ENCODE measurements around the gene XPO6. TPM values are rescaled to one million over a fixed set of nuclear protein-coding genes. Genes with fewer than 3 reads are reported as not detected.

XPO6 gene
- polyA plus RNA-seq, 1 donor from 2014 or later = 104 TPM

DNA sequence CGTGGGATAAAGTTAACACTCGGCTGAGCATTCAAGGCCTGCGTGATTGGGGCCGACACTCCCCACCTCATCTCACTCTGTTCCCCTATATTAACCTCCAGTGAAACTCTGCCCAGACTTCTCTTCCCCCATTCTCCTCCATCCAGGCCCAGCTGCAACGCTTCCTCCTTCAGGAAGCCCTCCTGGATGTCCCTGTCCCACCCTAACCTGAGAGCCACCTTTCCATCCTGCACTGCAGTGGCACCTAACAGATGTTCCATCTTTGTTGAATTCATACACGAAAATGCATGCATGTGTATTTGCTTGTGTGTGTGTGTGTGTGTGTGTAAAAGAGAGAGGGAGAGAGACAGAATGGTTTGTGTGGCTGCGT lies 48.0 kb upstream of the XPO6 start:
- H3F3A ChIP-seq (ENCODE audit: insufficient read depth, low read length, poor library complexity, severe bottlenecking) = no peaks in the 10 kb centered on the region
- TF ChIP-seq EZH2 (IDR thresholded peaks at IDR 0.05; ENCODE audit: borderline replicate concordance, insufficient read depth, low read length, poor library complexity, severe bottlenecking) = no peak
- H3K36me3 ChIP-seq (ENCODE audit: insufficient read depth, low read length) = no peaks in the 10 kb centered on the region
- no peaks in the 10 kb centered on the region for H3K9me3 ChIP-seq (ENCODE audit: low read length)
- no peaks in the 10 kb centered on the region for H3K79me2 ChIP-seq (replicated peaks; ENCODE audit: insufficient read depth, low read length)
- no peak overlapping the region for H3K9ac ChIP-seq (ENCODE audit: low read length)
- no peak overlapping the region for H2AFZ ChIP-seq (ENCODE audit: low read depth, low read length)
- no peak overlapping the region for H3K4me2 ChIP-seq (ENCODE audit: low read length)
- H4K20me1 ChIP-seq (ENCODE audit: insufficient read depth) = no peaks in the 10 kb centered on the region
- H3K27ac ChIP-seq (ENCODE audit: low read length) = no peak overlapping the region
- no peak overlapping the region for H3K4me3 ChIP-seq (ENCODE audit: low read length)
- no peaks in the 10 kb centered on the region for H3K27me3 ChIP-seq (ENCODE audit: insufficient read depth, low read depth, low read length)
- H3K9me2 ChIP-seq (ENCODE audit: insufficient read depth, low read length) = no peaks in the 10 kb centered on the region

DNA sequence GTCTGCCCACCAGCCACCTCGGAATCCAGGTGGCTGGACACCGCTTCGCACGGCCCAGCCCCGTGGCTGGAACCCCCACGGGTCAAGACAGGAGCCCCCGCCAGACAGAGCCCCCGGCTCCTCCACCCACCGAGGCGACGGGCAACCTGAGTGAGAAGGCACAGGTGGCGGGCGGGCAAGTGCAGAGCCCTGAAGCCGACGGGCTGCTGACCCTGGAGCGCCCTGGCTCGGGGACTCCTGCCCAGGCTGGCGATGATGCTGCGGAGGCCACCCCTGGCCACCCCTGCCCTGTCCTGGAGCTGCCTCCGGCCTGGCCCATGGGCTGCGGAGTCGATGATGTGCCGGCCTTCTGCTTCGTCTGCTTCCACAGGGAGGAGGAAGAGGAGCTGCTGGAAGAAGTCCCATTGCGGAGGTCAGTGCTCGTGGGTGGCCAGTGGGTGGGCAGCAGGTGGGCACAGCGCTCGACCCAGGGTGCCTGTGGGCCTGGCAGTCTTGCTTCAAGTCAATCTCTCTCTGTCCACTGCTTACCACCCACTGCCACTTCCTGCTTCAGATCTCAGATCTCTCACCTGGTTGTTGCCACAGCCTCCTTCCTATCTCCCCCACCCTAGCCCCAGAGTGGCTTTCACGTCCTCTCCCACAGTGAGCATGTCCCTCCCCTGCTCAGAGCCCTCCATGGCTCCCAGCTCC lies 47.5 kb upstream of the XPO6 start:
- H3K9me3 ChIP-seq (ENCODE audit: low read length) = no peaks in the 10 kb centered on the region
- no peak for TF ChIP-seq MXI1 (conservative IDR thresholded peaks at IDR 0.05; ENCODE audit: poor library complexity, severe bottlenecking)
- TF ChIP-seq, protein P1, sequence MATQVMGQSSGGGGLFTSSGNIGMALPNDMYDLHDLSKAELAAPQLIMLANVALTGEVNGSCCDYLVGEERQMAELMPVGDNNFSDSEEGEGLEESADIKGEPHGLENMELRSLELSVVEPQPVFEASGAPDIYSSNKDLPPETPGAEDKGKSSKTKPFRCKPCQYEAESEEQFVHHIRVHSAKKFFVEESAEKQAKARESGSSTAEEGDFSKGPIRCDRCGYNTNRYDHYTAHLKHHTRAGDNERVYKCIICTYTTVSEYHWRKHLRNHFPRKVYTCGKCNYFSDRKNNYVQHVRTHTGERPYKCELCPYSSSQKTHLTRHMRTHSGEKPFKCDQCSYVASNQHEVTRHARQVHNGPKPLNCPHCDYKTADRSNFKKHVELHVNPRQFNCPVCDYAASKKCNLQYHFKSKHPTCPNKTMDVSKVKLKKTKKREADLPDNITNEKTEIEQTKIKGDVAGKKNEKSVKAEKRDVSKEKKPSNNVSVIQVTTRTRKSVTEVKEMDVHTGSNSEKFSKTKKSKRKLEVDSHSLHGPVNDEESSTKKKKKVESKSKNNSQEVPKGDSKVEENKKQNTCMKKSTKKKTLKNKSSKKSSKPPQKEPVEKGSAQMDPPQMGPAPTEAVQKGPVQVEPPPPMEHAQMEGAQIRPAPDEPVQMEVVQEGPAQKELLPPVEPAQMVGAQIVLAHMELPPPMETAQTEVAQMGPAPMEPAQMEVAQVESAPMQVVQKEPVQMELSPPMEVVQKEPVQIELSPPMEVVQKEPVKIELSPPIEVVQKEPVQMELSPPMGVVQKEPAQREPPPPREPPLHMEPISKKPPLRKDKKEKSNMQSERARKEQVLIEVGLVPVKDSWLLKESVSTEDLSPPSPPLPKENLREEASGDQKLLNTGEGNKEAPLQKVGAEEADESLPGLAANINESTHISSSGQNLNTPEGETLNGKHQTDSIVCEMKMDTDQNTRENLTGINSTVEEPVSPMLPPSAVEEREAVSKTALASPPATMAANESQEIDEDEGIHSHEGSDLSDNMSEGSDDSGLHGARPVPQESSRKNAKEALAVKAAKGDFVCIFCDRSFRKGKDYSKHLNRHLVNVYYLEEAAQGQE (IDR thresholded peaks at IDR 0.05; ENCODE audit: borderline replicate concordance) = no peak
- no peak for TF ChIP-seq SMC3 (conservative IDR thresholded peaks at IDR 0.05; ENCODE audit: poor library complexity)
- no peak for TF ChIP-seq TAF1 (IDR thresholded peaks at IDR 0.05; ENCODE audit: low read depth)
- TF ChIP-seq EP300 (conservative IDR thresholded peaks at IDR 0.05; ENCODE audit: poor library complexity, severe bottlenecking) = no peak
- TF ChIP-seq, protein P2, sequence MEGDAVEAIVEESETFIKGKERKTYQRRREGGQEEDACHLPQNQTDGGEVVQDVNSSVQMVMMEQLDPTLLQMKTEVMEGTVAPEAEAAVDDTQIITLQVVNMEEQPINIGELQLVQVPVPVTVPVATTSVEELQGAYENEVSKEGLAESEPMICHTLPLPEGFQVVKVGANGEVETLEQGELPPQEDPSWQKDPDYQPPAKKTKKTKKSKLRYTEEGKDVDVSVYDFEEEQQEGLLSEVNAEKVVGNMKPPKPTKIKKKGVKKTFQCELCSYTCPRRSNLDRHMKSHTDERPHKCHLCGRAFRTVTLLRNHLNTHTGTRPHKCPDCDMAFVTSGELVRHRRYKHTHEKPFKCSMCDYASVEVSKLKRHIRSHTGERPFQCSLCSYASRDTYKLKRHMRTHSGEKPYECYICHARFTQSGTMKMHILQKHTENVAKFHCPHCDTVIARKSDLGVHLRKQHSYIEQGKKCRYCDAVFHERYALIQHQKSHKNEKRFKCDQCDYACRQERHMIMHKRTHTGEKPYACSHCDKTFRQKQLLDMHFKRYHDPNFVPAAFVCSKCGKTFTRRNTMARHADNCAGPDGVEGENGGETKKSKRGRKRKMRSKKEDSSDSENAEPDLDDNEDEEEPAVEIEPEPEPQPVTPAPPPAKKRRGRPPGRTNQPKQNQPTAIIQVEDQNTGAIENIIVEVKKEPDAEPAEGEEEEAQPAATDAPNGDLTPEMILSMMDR (IDR thresholded peaks at IDR 0.05; ENCODE audit: poor library complexity, severe bottlenecking) = no peak
- TF ChIP-seq POLR2AphosphoS5 (IDR thresholded peaks at IDR 0.05) = no peak
- TF ChIP-seq RAD21 (conservative IDR thresholded peaks at IDR 0.05) = no peak
- no peak for TF ChIP-seq EZH2 (IDR thresholded peaks at IDR 0.05; ENCODE audit: borderline replicate concordance, insufficient read depth, low read length, poor library complexity, severe bottlenecking)
- no peaks in the 10 kb centered on the region for H3K9me2 ChIP-seq (ENCODE audit: insufficient read depth, low read length)
- no peak overlapping the region for H3K4me2 ChIP-seq (ENCODE audit: low read length)
- no peak overlapping the region for H2AFZ ChIP-seq (ENCODE audit: low read depth, low read length)
- H3K27ac ChIP-seq (ENCODE audit: low read length) = no peak overlapping the region
- peak overlapping the region; percentile 59 for H3K4me3 ChIP-seq (ENCODE audit: low read length)
- peak overlapping the region; percentile 53 for H3K9ac ChIP-seq (ENCODE audit: low read length)
- no peaks in the 10 kb centered on the region for H3K27me3 ChIP-seq (ENCODE audit: insufficient read depth, low read depth, low read length)
- no peaks in the 10 kb centered on the region for H4K20me1 ChIP-seq (ENCODE audit: insufficient read depth)
- H3F3A ChIP-seq (ENCODE audit: insufficient read depth, low read length, poor library complexity, severe bottlenecking) = no peaks in the 10 kb centered on the region
- no peaks in the 10 kb centered on the region for H3K36me3 ChIP-seq (ENCODE audit: insufficient read depth, low read length)
- no peaks in the 10 kb centered on the region for H3K79me2 ChIP-seq (replicated peaks; ENCODE audit: insufficient read depth, low read length)
